OCI-LY3 (cell line): ENCODE measurements around the gene JSRP1.

ENCODE experiments used
- H2AFZ ChIP-seq: fragments of 200-600, 300-600 bp; shearing (Covaris generic); 2 replicates; pipeline ENCODE4 v1.6.0; 2014; ENCODE audit warnings: antibody characterized with exemption, low read depth, low read length
- H3K27ac ChIP-seq: fragments of 200-600, 300-600 bp; sonication (generic); 2 replicates; pipeline ENCODE4 v1.5.1; 2014; ENCODE audit warnings: mild to moderate bottlenecking, low read length, moderate library complexity, mixed read lengths
- H3K27me3 ChIP-seq: fragments of 200-600, 300-600 bp; sonication (generic); 2 replicates; pipeline ENCODE4 v1.6.1; 2014; ENCODE audit warnings: low read depth, low read length, mixed read lengths
- H3K36me3 ChIP-seq: fragments of 200-600, 300-600 bp; sonication (generic); replicated peaks from 2 replicates; pipeline ENCODE3; 2014; ENCODE audit warnings: low read depth, low read length, mixed read lengths
- H3K4me1 ChIP-seq: fragments of 300-600, 200-600 bp; sonication (generic); 2 replicates; pipeline ENCODE4 v1.6.1; 2014; ENCODE audit warnings: low read length, mixed read lengths
- H3K4me2 ChIP-seq: fragments of 200-600, 300-600 bp; sonication (generic); 2 replicates; pipeline ENCODE4 v1.6.1; 2014; ENCODE audit warnings: low read length, mixed read lengths
- H3K4me3 ChIP-seq: fragments of 300-600, 200-600 bp; sonication (generic); 2 replicates; pipeline ENCODE4 v1.5.1; 2014; ENCODE audit warnings: antibody characterized with exemption, mild to moderate bottlenecking, low read length, moderate library complexity
- H3K79me2 ChIP-seq: fragments of 300-600, 200-600 bp; shearing (Covaris generic); 2 replicates; pipeline ENCODE4 v1.6.1; 2014; ENCODE audit warnings: mild to moderate bottlenecking, low read length, mixed read lengths
- H3K9ac ChIP-seq: fragments of 300-600, 200-600 bp; shearing (Covaris generic); 2 replicates; pipeline ENCODE4 v1.6.0; 2014; ENCODE audit warnings: mild to moderate bottlenecking, low read length, moderate library complexity
- H3K9me3 ChIP-seq: fragments of 200-600, 300-600 bp; shearing (Covaris generic); 2 replicates; pipeline ENCODE4 v1.6.1; 2014; ENCODE audit warnings: low read length, mixed read lengths; ENCODE audit not compliant: insufficient read depth
- H4K20me1 ChIP-seq: fragments of 200-600, 300-600 bp; sonication (generic); 2 replicates; pipeline ENCODE4 v1.6.1; 2016; ENCODE audit warnings: low read length, mixed read lengths; ENCODE audit not compliant: insufficient read depth
- CTCF ChIP-seq: fragments of 200-600, 300-600 bp; sonication (generic); IDR thresholded peaks from 2 replicates; pipeline ENCODE4 v1.5.1; 2014; ENCODE audit warnings: antibody characterized with exemption, low read length, low read depth
- EZH2phosphoT487 ChIP-seq: fragments of 200-600 bp; shearing (Covaris generic); IDR thresholded peaks from 2 replicates; pipeline ENCODE4 v1.6.1; 2018; ENCODE audit warnings: antibody characterized with exemption, mixed run types, low read depth

JSRP1 gene

DNA sequence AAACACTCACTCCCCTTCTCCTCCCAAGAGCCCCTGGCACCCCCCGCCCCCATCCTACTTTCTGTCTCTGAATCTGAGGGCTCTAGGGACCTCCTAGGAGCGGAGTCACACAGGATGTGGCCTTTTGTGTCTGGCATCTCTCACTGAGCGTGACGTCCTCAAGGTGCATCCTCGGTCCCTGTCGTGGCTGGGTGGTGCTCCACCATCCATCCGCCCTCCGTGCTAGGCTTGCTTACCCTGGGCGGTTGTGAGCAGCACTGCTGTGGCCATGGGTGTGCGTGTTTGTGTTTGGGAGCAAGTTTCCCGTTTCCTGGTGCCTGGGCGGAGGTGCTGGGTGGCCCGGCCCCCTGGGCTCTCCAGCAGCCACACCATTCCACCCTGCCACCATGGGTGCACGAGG, 32.3 kb downstream of the JSRP1 start:
- Histone ChIP-seq H2AFZ (no peak overlapping the region), H3K9me3 (no peaks in the 10 kb centered on the region), H3K36me3 (peaks cover 51% of the 10 kb centered on the region), H3K79me2 (no peaks in the 10 kb centered on the region), H3K4me2 (no peak overlapping the region), H3K27ac (no peak overlapping the region), H4K20me1 (peaks cover 23% of the 10 kb centered on the region), H3K4me1 (peaks cover 14% of the 10 kb centered on the region), H3K9ac (no peak overlapping the region), H3K4me3 (no peak overlapping the region), H3K27me3 (no peaks in the 10 kb centered on the region)
- no peak for TF ChIP-seq CTCF
- TF ChIP-seq EZH2phosphoT487, result no peak

DNA sequence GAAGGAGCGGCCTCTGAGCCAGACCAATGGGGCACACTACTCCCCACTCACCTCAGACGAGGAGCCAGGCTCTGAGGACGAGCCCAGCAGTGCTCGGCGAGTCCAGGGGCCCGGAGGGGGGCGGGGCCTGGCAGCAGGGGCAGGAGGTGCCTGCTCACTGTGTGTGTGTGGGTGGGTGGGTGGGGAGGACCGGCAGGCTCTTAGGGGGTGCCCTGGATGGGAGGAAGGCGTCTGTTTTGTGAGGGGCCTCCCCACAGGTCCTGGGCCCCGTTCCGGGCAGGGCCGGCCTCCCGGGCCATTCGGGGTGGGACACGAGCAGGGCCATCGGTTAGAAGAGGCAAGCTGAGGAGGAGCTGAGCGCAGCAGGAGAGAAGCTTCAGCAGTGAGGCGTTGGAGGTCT, 32.8 kb downstream of the JSRP1 start:
- H3K4me1 ChIP-seq, result peaks cover 14% of the 10 kb centered on the region
- no peaks in the 10 kb centered on the region for H3K9me3 ChIP-seq
- TF ChIP-seq EZH2phosphoT487 (no peak), CTCF (no peak)
- H3K79me2 ChIP-seq, result no peaks in the 10 kb centered on the region
- H3K4me2 ChIP-seq, result no peak overlapping the region
- peaks cover 46% of the 10 kb centered on the region for H3K36me3 ChIP-seq
- H3K4me3 ChIP-seq, result no peak overlapping the region
- H3K27me3 ChIP-seq, result no peaks in the 10 kb centered on the region
- peaks cover 21% of the 10 kb centered on the region for H4K20me1 ChIP-seq
- H3K27ac ChIP-seq, result no peak overlapping the region
- no peak overlapping the region for H2AFZ ChIP-seq
- no peak overlapping the region for H3K9ac ChIP-seq

- Histone ChIP-seq H3K9ac (no peak overlapping the region), H2AFZ (no peak overlapping the region), H3K4me2 (no peak overlapping the region), H3K4me1 (peaks cover under 1% of the 10 kb centered on the region), H3K9me3 (no peaks in the 10 kb centered on the region), H3K4me3 (no peak overlapping the region), H3K27me3 (no peaks in the 10 kb centered on the region), H3K27ac (no peak overlapping the region), H3K79me2 (no peaks in the 10 kb centered on the region), H4K20me1 (peaks cover 12% of the 10 kb centered on the region), H3K36me3 (peaks cover 50% of the 10 kb centered on the region)
- TF ChIP-seq EZH2phosphoT487 (no peak), CTCF (peak; percentile 31; the same call in 1 of the 2 replicates)
Observed at GRCh38 chr19:2221918-2222317, 34.3 kb downstream of the JSRP1 start.

- Histone ChIP-seq H3K4me2 (no peak overlapping the region), H3K9me3 (no peaks in the 10 kb centered on the region), H3K36me3 (peaks cover 51% of the 10 kb centered on the region), H2AFZ (no peak overlapping the region), H3K4me3 (no peak overlapping the region), H4K20me1 (peaks cover 8% of the 10 kb centered on the region), H3K9ac (no peak overlapping the region), H3K79me2 (no peaks in the 10 kb centered on the region), H3K4me1 (no peaks in the 10 kb centered on the region), H3K27ac (no peak overlapping the region), H3K27me3 (no peaks in the 10 kb centered on the region)
- no peak for TF ChIP-seq CTCF
Observed at GRCh38 chr19:2221250-2221831, 34.9 kb downstream of the JSRP1 start.
